Pancreas (tissue), 10 donors: ENCODE results near the gene IL6ST. TPM values are rescaled to one million over a fixed set of nuclear protein-coding genes. Genes with fewer than 3 reads are reported as not detected.

Experiments used
- ATAC-seq, 4 donors: fragments of 200-7000 bp; cut with Tn5 transposase; one replicate each; pipeline versions ENCODE4 v1.8.0 to v1.9.1; 2020; ENCODE audit warnings: mild to moderate bottlenecking in 4 of 4, moderate library complexity in 4 of 4
- DNase-seq, 6 donors: peaks; one replicate each; pipeline ENCODE4 v3.0.0-alpha.2; 2020
- FAIRE-seq: peaks from 2 replicates; lab custom pipeline; 2012; peaks lifted over from hg19 to GRCh38; lab: Jason Lieb, UNC
- H3K27ac ChIP-seq, 4 donors: fragments of 200-600 bp; sonication (generic); 1 replicate in 3 of 4; 2 replicates in 1 of 4; pipeline versions ENCODE4 v1.5.0 to v1.8.0; 2020
- H3K27me3 ChIP-seq, 4 donors: fragments of 200-600 bp; one replicate each; pipeline ENCODE4 v1.8.0; 2021
- H3K36me3 ChIP-seq, 3 donors: fragments of 200-600 bp; sonication (generic) in 1 of 3; one replicate each; pipeline versions ENCODE4 v1.5.0 to v1.8.0; 2020 to 2021
- H3K4me1 ChIP-seq, 3 donors: fragments of 200-600 bp; one replicate each; pipeline ENCODE4 v1.8.0; 2021
- H3K4me3 ChIP-seq, 4 donors: fragments of 200-600 bp; sonication (generic) in 2 of 4; one replicate each; pipeline versions ENCODE4 v1.5.0 to v1.8.0; 2020 to 2021
- H3K9me3 ChIP-seq, 4 donors: fragments of 200-600 bp; one replicate each; pipeline ENCODE4 v1.8.0; 2021
- WGBS, 2 donors: extraction: QIAGEN DNeasy Blood & Tissue Kit; methylation state at CpG; one replicate each; pipeline ENCODE4 v1.1.7; 2013; 5-methylcytosine and 5-hydroxymethylcytosine counted together
- intact Hi-C, 3 donors: fragments of 100-400 bp; cut with DNase I; formaldehyde crosslinking; loops; one replicate each; pipeline versions ENCODE4 v1.11.1 to v1.14.2; 2022
- polyA plus RNA-seq, 2 donors: library from polyadenylated mRNA; stranded (reverse); fragments of 200-250 nt; gene quantifications; one replicate each; pipeline ENCODE4 v1.2.3, GENCODE V29; 2013
- total RNA-seq, 6 donors: library from RNA; stranded (reverse); fragmentation: NEBNext Ultra II Directional in 4 of 6; extraction: Animal tissue kit (Norgen Biotek cat#: 25700) in 4 of 6; gene quantifications; one replicate each; pipeline versions ENCODE4 v1.2.1 to v1.2.4, GENCODE V29; 2021 to 2023
- TF ChIP-seq, protein P1 (sequence below), 4 donors: fragments of 200-600 bp; sonication (generic) in 3 of 4; IDR thresholded peaks; one replicate each; pipeline versions ENCODE4 v1.5.0 to v1.8.0; 2021; ENCODE audit warnings: antibody characterized with exemption in 4 of 4
- donor health status: healthy with polysubstance abuse.
- donor health status: DM: no; HTN: no; CAD: no; lungs with moderate emphysema.
- donor health status: DM: no; HTN: no; CAD: no.
- donor health status: control.
- donor health status: control.
- donor health status: Bipolar disorder and iron deficiency.
- donor health status: DM: yes; HTN: yes; CAD: no.
- donor health status: DM: no; HTN: no; CAD: no.
- donor health status: DM: no; HTN: no; CAD: no.
- donor health status: DM: yes; HTN: yes; CAD: no.

IL6ST gene
- total and polyA plus RNA-seq, 8 donors = 14.5 to 165 (median 63.6) TPM

DNA sequence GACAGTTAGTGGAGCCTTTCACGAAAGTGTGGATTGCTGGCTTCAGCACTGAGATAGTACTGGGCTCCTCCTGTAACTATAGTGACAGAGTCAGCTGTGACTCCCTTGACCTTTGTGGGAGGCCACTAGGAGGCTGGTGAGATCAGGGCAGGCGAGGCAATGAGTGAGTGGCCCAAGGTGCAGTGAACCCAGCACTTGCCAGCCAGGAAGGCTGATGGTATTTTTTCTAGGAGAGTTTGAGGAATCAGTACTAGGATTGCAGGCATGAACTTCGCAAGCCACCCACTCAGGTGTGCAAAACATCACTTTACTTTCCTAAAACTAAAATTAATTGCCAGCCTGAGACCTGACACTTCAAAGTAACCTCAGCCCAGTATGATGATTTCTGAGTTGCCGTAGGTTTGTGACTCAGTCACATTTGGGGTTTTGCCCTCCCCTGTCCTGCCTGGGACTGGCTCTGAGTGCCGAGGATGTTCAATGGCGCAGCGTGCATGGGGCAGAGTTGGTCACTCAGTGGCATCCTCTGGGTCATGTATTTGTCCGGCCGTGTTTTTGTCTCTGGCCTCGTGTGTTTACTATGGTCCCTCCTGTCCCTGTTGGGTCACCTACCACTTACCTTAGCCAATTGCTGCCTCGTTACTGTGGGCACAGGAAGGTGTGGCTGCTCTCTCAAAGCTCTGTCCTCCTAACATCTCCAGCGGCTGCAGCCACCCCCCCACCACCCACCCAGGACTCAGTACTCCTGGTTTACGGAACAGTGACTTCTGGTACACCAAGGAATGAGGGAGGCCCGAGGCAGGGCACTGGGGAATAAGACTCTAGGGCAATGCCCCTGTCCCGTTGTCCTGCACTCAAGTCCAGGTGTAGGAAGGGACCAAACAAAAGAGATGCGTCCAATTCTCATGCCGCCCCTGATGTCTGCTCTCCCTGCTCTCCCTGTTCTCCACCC, 76.4 kb downstream of the IL6ST start:
- TF ChIP-seq, protein P1, sequence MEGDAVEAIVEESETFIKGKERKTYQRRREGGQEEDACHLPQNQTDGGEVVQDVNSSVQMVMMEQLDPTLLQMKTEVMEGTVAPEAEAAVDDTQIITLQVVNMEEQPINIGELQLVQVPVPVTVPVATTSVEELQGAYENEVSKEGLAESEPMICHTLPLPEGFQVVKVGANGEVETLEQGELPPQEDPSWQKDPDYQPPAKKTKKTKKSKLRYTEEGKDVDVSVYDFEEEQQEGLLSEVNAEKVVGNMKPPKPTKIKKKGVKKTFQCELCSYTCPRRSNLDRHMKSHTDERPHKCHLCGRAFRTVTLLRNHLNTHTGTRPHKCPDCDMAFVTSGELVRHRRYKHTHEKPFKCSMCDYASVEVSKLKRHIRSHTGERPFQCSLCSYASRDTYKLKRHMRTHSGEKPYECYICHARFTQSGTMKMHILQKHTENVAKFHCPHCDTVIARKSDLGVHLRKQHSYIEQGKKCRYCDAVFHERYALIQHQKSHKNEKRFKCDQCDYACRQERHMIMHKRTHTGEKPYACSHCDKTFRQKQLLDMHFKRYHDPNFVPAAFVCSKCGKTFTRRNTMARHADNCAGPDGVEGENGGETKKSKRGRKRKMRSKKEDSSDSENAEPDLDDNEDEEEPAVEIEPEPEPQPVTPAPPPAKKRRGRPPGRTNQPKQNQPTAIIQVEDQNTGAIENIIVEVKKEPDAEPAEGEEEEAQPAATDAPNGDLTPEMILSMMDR (IDR thresholded peaks at IDR 0.05) = no peak
- Histone ChIP-seq H3K27ac (no peak overlapping the region), H3K27me3 (no peaks in the 10 kb centered on the region), H3K36me3 (no peaks in the 10 kb centered on the region), H3K9me3 (no peaks in the 10 kb centered on the region), H3K4me1 (no peaks in the 10 kb centered on the region), H3K4me3 (no peak overlapping the region)
- DNase-seq (no peak), FAIRE-seq (no peak), ATAC-seq (no peak)
- WGBS, 2 donors = 90% methylated on average over 17 of the region's 17 CpGs
- intact Hi-C loops = no loop called here

DNA sequence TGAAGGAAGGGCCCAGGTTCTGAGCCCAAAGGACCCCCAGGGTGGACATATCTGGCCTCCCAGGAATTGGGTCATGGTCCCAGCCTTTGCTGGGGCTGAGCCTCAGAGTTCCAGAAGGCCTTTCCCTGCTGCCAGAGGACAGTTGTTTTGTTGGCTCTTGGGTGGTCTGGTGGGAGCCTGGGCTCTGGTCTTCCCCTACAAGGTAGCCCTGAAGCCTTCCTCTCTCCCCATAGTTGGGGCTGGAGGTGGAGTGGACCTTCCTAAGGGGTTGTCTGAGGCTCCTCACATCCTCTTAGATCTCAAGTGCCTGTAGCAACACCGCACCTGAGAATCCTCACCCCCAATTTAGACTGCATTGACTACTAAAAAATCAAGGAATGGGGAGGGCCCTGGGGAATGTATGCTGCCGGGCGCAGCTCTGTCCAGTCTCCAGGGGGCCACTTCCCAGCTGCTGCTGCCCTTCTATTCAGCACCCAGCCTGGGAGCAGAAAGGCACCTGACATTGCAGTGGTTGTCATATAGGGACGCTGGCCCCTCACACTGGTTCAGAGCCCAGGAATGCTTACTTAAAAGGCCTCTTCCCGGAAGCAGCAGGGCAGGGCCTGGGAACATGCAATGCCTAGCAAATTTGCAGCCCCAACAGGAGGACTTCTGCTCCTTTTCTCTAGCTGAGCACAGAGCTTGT, 77.2 kb downstream of the IL6ST start:
- intact Hi-C loops = no loop called here
- 92 to 93% methylated on average over 5 of the region's 5 CpGs for WGBS, 2 donors
- H3K4me1 ChIP-seq = no peaks in the 10 kb centered on the region
- no peaks in the 10 kb centered on the region for H3K9me3 ChIP-seq
- no peaks in the 10 kb centered on the region for H3K27me3 ChIP-seq
- no peak overlapping the region for H3K4me3 ChIP-seq
- no peak overlapping the region for H3K27ac ChIP-seq
- ATAC-seq = no peak
- TF ChIP-seq, protein P1 (IDR thresholded peaks at IDR 0.05) = no peak
- no peaks in the 10 kb centered on the region for H3K36me3 ChIP-seq
- no peak for DNase-seq
- FAIRE-seq = no peak

GRCh38 chr5:55916986-55917385, 77.8 kb downstream of the IL6ST start:
- no peak for DNase-seq
- Histone ChIP-seq H3K36me3 (no peaks in the 10 kb centered on the region), H3K4me1 (no peaks in the 10 kb centered on the region), H3K4me3 (no peak overlapping the region), H3K9me3 (no peaks in the 10 kb centered on the region), H3K27me3 (no peaks in the 10 kb centered on the region), H3K27ac (no peak overlapping the region)
- intact Hi-C loops = no loop called here
- WGBS, 2 donors = 57 to 59% methylated on average over 10 of the region's 10 CpGs
- TF ChIP-seq, protein P1 (IDR thresholded peaks at IDR 0.05) = no peak
- FAIRE-seq = no peak
- no peak for ATAC-seq

DNA sequence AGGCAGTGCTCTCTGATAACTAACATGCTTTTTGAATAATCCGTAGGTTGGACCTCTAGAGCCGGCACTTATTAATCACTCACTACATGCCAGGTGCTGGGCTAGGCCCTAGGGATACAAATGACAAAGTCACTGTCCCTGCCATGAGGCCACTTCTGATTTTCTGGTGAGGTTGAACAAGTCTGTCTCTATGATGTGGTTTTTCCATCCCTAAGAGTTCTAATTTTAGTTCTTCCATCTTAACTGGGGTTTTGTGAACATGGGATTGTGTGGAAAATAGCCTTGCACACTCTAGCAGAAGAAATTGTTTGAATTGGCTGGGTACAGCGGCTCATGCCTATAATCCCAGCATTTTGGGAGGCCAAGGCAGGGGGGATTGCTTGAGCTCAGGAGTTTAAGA, 79.0 kb downstream of the IL6ST start:
- Histone ChIP-seq H3K9me3 (no peaks in the 10 kb centered on the region), H3K4me1 (no peaks in the 10 kb centered on the region), H3K4me3 (no peak overlapping the region), H3K36me3 (no peaks in the 10 kb centered on the region), H3K27ac (no peak overlapping the region), H3K27me3 (no peaks in the 10 kb centered on the region)
- TF ChIP-seq, protein P1 (IDR thresholded peaks at IDR 0.05) = no peak
- WGBS, 2 donors = 82% methylated on average over 3 of the region's 3 CpGs
- FAIRE-seq = no peak
- intact Hi-C loops = no loop called here
- no peak for DNase-seq
- ATAC-seq = no peak
